Islet precursor cell (in vitro differentiated cells): Measurements from ENCODE around the gene DIPK1A.

Experiments used
- DNase-seq: peaks from one replicate; pipeline ENCODE4 v3.0.0-alpha.2; 2018

Gene DIPK1A

DNA sequence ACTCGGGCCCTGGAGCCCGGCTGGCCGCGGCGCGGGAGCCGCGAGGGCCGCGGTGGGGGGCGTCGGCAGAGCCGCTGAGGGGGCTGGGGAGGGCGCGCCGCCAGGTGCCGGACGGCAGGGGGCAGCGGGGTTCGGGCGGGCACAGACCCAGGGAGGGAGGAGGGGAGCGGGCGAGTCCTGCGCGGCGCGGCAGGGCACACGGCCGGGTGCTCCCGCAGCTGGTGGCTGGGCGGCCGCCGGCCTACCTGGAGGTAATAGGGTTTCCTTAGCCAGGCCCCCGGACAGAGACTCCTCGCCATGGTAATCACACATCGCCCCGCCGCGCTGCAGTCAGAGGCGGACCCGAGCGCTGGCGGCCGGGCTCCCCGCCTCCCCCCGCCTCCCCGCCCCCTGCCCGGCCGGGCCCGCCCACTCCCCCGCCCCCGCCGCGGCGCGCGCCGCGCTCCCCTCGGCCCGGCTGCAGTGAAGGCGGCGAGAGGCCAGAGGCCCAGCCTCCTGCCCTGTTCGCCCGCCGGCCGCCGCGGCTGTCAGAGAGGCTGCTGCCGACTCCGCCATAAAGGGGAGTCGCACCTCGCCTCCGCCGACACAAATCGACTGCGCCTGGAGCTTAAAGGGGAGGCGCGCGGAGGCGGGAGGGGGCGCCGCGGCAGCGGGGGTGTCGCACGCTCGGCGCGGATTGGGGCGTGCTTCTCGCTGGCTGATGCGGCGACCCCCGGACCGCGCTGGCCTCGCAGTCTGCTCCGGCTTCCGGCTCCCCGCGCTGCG, at the start of gene DIPK1A:
Gene DIPK1A (minus strand): TSS at position 332 of the 765 bp plus-strand sequence. CDS start 33 bp downstream, at position 299.
- peak; percentile 93 for DNase-seq

DNA sequence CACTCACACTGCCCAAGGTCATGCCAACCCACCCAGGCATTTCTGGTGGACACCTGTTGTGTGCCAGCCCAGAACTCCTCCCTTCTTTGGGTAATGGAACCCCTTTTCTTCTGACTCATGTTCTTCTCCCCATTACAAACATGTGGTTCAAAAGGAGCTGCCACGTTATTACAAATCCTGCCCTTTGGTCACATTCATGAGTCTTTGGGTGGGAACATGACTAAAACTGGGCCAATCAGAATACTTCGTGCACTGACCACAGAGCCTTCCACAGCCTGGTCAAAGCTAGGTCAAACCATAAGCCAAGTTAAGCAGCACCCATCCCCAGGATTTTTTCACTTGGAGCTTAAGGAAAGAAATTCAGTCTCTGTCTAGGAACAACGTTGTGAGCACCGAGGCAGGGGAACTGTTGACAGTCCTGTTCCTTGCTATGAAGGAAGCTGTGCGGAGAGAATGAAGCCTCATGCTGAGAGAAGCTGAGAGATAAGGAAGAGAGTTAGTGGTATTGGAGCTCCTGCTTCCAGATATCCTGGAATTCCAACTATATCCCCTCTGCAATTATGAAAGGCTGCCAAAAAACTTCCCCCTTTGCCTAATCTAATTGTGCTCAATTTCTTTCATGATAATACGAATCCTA, 46.8 kb upstream of the DIPK1A start:
- DNase-seq: no peak

DNA sequence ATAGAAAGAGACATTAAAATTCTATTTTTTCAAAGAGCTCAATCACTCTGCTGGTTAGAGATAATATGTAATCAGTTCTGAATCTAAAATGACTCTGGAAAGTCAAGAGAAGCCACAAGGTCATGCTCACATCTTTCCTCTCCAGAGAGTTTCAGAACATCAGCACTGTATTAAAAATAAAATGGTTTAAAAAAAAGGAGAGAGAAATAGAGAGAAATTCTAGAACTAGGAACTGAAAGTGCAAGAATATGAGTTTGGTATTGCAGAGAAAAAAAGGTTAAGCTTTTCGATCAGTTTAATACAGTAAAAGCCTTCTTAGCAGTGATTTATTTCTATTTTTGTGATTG, 44.0 kb upstream of the DIPK1A start:
- no peak for DNase-seq

DNA sequence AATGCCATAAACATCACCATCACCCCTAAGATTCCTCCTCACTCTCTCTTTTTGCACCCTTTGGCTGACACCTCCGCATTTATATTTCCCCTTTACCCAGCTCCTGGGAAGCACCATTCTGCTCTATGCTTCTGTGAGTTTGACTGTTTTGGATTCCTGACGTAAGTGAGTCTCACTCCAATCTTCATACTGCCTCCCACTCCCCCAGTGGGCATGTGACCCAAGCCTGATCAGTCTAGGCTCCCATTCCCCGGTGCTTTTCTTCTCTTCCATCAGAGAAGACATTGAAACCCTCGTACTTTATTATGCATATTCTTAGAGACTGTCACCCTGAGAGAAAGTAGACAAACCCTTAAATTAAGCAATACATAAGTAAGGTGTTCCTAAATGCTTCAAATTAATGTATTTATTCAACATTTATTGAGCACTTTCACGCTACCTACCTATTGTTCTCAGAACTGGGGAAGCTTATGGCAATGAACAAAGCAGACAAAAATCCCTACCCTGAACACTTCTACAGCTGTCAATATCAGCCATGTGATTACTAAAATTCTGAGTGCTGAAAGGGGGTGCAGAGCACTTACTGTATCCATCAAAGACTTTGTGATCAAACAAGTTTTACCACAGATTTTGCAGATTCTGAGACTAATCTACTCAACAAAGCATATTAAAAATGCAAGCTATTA, 43.4 kb upstream of the DIPK1A start:
- no peak for DNase-seq

DNA sequence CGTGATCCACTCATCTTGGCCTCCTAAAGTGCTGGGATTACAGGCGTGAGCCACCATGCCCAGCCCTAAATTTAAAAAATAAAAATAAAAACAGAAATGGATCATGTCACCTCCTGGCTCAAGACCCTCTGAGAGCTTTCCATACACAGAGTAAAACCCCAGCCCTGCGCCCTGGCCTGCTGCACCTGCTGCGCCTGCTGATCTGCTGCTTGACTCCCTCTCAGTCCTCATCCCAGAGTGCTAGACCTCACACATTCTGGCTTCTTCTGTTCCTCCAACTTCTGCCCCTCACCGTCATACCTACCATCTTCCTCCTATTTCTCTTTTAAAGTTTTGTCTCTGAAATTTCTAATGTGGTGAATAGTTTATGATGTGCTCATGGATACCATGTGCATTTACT, 42.7 kb upstream of the DIPK1A start:
- DNase-seq: no peak

DNA sequence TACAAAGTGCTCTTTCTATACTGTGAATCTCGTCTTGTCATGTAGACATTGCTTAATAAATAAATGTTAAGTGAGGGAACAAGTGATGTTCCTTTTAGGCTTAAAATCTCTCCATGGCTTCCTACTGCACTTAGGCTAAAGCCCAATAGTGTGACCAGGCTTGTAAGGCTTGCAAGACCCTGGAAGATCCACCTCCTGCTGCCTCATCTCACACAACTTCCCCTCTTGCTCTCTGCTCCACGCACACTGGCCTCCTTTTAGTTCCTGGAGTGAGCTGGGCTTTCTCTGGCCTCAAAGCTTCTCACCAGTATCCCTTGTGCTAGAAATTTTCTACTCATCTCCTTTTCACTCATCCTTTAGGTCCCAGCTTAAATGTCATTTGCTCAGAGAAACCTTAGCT, 41.5 kb upstream of the DIPK1A start:
- DNase-seq: no peak

DNA sequence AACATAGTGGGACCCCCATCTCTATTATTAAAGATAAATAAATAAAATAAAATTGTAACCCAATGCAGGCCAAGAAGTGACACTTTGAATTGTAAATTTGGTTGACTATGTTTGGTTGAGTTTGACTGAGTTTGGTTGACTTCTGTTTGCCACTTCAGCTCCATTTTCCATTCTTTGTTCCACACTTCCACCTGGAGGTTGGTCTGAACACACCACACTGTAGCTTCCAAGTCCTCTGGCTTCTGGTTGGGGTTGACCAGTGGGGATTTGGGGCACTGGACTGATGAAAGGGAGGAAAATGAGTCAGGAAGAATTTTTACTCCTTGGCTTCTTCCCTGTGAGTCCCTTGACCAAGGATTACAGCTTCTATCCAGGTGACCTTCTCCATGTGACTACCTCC, 40.6 kb upstream of the DIPK1A start:
- DNase-seq: no peak

DNA sequence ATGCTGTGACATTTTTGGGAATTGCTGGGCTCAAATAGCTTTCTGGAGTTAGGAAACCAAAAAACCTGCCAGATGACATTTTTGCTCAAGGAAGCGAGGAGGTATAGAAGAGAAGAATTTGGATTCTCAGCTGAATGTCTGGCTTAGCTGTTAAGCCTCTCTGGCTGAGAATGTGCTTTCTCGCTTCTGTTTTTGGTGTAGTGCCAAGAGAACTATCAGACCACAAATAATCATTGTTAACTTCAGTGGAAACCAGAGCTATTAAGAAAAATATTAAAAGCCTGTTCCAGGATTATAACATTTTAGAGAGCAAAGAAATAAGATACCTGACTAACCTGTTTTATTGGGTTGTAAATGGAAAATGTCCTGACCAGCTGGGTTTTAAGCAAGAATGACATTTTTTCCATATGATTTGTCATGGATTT, 39.5 kb upstream of the DIPK1A start:
- no peak for DNase-seq

DNA sequence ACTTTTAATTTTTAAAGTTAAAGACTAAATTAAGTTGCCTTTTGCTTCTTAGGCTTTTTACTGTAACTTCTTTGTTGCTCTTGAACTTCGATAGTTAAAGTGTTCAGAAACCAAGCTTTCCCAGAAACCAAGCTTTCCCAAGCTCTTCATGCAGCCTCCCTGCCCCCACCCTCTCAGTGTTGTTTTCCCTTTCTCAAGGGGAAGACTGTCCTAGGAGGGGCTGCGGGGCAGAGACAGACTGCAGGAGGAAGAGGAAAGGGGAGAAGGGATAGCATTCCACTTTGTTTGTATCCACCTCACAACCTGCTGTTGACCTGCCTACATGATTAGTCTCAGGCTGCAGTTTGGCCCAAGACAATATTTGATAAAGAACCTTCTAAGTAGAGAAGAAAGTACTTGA, 39.0 kb upstream of the DIPK1A start:
- DNase-seq: peak; percentile 89

DNA sequence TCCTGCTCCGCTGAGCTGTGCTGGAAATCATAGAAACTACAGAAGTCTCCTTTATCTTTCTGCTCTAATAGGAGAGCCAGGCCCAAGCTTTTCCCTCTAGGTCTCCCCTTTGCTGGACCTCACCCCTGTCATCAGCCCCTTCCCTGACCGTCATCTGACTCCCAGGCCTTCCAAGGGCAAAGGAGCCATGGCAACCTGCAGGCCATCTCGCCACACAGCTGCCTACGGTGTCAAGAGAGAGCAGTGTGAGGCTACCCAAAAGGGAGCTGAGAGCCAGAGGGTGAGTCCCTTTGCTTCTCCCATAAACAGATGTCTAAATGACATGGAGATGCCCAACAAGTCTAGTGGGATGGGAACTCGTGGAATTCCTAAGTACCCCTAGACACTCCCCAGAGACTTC, 37.6 kb upstream of the DIPK1A start:
- no peak for DNase-seq

DNA sequence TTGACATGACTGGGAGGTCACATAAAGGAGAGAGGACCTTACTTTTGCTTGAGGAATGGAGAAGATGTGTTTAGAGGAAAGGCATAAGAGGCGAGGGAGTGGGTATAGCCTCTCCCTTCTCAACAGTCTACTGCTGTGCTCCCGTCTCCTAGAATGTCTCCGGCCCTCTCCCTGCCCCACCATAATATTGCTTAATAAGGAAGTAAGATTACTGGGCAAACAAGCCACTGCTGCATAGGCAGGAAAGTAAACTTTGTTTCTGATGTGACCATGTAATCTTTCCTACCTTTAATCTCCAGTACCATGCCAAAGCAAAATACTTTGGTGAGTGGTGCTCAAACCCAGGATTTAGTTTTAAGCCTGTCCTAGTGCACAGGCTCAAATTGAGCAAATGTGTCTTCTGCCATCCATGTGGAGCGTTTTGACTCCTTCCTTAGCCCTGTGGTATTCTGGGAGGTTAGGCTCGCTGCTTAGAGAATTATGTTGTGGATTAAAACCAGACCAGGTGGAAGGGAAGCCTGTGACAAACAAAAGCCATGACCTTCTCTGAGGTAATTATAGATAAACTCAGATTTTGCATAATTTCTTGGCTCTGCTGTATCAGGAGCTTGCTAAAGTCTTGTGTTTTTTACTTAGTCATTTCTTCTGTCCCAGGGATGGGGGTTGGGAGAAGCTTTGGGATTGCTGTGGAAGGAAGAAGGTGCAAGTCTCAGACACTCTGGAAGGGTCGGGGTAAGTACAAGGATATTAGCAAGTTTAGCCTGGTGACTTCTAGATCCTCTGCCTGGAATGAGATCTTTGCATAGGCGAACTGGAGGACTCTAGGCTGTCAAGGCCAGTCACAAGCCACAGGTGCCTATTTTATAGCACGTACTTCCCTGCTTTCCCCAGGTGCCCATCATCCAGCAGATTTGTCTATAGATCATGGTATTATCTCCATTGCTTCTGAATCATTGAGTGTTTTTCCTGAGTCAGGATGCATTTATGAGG, 34.5 kb upstream of the DIPK1A start:
- DNase-seq: no peak

DNA sequence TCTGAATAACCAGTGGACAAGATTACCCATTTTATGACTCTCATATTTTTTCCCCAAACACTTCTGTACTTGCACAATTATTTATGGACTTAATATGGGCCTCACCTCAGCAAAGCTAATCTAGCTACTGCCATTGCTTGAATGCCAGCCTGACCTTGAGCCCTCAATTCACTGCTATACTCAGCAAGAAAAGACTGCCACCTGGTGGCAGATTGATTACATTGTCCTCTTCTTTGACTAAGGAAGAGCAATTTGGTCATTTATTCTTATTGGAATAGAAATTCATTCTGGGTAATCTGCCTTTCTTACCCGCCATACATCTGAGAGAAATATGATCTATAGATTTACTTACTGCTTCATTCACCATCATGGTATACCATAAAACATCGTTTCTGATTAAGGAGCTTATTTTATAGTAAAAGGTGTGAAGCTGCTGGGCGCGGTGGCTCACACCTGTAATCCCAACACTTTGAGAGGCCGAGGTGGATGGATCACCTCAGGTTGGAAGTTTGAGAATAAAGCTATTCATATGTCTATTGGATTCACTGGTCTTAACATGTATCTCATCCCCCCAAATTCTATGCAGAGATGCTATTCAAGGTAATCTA, 32.9 kb upstream of the DIPK1A start:
- DNase-seq: peak; percentile 67

DNA sequence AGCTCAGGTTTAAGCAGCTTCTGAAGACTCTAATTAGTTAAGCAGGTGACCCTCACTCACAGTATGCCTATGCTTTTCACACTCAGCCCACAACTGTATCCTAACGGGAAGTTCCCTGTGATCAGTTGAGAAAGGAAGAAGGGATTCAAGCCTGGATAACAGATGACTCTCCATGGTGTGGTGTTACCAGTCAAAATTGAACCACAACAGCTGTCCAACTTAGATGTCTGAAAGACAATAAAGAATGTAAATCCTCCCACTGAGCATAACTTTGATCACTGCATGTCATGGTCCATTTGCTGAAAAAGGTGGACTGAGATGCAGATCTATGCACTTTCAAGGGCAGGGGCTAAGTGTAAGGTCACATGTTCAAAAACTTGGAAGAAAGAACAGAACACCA, 32.3 kb upstream of the DIPK1A start:
- DNase-seq: no peak

DNA sequence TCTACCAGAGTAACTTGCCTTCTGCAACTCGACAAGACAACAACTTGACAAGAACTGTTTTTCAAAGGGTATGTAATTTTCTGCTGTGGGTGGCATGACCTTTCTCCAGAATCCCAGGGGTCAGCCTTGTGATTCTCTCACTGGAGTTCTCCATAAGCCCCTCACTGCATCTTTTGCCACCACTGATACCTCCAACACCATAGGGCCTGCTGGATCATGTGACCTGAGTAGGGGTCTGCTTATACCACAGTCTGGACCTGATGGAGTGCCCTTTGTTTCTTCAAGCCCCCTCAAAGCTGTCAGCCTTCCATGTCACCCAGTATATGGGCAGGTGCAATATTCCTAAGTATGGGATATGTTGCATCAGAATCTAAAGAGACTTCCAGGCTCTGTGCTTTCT, 31.6 kb upstream of the DIPK1A start:
- DNase-seq: no peak

DNA sequence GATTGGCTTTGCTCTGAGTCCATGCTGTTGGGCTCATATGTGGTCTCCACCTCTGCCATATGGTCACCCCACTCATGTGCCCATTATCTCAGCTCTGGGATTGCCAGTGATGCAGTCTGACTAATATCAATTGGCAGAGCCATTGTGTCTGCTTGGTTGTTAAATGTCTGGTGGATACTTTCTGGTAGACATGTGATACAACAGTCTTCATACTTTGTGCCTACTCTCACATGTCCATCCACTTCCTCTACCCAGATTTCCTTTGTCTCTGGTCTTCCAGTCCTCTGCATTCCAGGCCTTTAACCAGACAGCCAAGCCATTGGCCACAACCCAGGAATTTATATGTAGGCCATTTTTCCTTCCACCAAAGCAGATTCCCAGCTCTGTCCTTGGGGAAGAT, 30.8 kb upstream of the DIPK1A start:
- DNase-seq: no peak

DNA sequence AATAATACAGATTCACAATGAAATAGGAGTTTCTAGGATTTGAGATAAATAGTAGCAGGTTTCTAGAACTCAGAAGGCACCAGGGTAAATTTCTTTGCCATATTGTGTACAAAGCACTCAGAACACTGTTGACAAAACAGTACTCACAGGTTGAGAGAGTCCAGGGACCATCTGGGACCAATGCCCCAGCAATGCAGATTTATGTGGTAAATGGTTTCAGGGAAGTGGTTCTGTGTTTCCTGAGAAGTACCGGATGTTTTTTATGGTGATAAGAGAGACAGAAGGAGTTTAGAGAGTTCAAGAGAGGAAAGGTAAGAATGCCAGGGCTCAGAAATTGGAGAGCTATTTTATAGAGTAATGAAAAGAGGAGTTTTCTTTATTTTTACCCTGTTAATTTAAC, 29.6 kb upstream of the DIPK1A start:
- DNase-seq: no peak

DNA sequence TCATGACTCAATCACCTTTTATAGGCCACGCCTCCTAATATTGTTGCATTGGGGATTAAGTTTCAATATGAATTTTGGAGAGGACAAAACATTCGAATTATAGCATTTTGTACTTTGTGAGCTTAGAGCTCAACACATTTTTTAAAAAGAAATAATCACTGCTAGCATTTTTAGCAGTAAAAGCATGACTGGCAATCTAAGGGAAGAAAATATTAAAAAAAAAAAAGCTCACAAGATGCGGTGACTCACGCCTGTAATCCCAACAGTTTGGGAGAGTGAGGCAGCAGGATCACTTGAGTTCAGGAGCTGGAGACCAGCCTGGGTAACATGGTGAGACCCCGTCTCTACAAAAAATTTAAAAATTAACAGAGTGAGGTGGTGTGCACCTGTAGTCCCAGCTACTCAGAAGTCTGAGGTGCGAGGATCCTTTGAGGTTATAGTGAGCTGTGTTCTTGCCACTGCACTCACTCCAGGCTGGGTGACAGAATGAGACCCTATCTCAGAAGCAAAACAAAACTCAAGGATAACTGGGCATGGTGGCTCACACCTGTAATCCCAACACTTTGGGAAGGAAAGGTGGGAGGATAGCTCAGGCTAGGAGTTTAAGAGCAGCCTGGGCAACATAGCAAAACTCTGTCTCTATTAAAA, 28.8 kb upstream of the DIPK1A start:
- no peak for DNase-seq

DNA sequence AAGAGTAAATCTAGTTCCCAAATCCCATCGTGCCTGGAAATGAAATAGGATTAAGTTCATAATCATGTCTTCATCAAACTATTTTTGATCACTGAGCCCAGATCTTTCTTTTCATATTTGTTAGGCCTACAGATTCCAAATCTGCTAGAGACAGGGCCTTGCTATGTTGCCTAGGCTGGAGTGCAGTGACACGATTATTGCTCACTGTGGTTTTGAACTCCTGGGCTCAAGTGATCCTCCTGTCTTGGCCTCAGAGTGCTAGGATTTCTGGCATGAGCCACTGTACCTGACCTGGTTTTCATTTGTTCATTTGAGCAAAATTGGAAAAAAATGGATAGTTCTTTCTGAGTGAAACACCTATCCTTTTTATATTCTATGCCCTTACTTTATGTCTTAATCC, 28.0 kb upstream of the DIPK1A start:
- DNase-seq: no peak

DNA sequence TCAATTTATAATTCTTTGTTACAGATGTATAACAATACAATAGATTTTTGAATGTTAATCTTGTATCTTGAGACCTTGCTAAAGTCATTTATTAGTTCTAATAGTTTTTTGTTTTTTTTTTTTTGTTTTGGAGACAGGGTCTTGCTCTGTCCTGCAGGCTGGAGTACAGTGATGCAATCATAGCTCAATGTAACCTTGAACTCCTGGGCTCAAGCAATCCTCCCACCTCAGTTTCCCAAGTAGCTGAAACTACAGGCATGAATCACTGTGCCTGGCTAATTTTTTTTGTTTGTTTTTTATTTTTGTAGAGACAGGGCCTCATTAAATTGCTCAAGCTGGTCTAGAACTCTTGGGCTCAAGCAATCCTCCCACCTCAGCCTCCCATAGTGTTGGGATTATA, 26.2 kb upstream of the DIPK1A start:
- no peak for DNase-seq

DNA sequence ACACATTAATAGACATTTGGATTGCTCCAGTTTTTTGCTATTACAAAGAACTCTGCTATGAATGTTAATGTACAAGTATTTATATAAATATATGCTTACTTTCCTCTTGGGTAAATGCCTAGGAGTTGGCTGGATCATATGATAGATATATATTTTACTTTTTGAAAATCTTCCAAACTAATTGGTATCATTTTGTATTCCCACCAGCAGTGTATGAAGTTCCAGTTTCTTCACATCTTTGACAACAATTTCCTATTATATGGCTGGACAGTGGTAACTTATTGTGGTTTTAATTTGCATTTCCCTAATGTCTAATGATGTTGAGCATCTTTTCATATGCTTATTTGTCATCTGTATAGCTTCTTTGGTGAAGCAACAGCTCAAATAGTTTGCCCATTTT, 23.8 kb upstream of the DIPK1A start:
- DNase-seq: no peak

DNA sequence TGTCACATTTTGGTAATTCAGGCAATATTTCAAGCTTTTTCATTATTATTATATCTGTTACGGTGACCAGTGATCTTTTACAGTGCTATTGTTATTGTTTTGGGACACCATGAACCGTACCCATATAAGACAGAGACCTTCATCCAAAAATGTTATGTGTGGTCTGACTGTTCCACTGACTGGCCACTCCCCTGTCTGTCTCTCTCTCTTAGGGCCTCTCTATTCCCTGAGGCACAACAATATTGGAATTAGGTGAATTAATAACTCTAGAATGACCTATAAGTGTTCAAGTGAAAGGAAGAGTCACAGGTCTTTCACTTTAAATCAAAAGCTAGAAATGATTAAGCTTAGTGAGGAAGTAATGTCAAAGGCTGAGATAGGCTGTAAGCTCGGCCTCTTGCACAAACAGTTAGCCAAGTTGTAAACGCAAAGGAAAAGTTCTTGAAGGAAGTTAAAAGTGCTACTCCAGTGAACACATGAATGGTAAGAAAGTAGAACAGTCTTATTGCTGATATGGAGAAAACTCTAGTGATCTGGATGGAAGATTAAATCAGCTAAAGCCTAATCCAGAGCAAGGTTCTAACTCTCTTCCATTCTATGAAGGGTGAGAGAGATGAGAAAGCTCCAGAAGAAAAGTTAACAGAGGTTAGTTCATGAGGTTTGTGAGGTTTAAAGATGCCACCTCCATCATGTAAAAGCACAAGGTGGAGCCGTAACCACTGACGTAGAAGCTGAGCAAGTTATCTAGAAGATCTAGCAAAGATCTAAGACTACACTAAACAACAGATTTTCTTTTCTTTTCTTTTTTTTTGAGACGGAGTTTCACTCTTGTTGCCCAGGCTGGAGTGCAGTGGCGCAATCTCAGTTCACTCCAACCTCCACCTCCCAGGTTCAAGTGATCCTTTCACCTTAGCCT, 19.7 kb upstream of the DIPK1A start:
- no peak for DNase-seq
